ENCODE results near the gene CCDC38. TPM values are rescaled to one million over a fixed set of nuclear protein-coding genes. Genes with fewer than 3 reads are reported as not detected.
A peak's percentile ranks its signal among the peaks of the same experiment; 100 is the strongest.
"Not testable (repeated sequence)": the region's sequence is repeated elsewhere in the genome, so short reads cannot be mapped to it uniquely, and the experiment has no call there.

Gene CCDC38
- total and polyA plus RNA-seq, 4 experiments from 2014 or later, result 0.09 to 1.0 (median 0.23) TPM; not detected in 1

DNA sequence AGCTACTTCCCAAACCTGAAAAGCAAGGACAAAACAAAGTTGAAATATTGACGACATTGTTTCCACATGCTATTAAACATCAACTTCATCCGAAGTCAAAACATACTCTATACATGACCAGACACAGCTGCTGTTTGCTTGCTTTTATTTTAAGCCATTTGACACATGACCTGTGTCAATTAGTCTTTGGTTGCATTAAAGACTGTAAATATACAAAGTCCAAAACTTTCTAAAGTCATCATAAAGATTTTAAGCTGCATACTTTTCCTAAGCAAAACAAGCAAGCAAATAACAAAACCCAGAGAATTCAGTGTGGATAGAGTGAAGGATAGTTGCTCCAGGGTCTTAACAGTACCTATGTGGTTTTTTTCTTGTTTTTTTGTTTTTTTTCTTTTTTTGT is 31.9 kb upstream of the CCDC38 start:
- H3K27me3 ChIP-seq (ENCODE audit: insufficient read depth, low read length), result no peaks in the 10 kb centered on the region
- no peaks in the 10 kb centered on the region for H3K36me3 ChIP-seq (ENCODE audit: insufficient read depth, low read length)
- H3K9me3 ChIP-seq (ENCODE audit: control insufficient read depth in 1 of 2, low read length in 2 of 2), result no peaks in the 10 kb centered on the region
- no peak overlapping the region for H3K4me3 ChIP-seq (ENCODE audit: low read length in 2 of 2)
- intact Hi-C loops (cut with micrococcal nuclease), result no loop called here
- no peaks in the 10 kb centered on the region for H3K4me1 ChIP-seq (ENCODE audit: insufficient read depth, low read length)
- H3K4me3 Mint-ChIP-seq, result no peak overlapping the region
- no peak overlapping the region for H3K27ac ChIP-seq (ENCODE audit: low read depth, low read length)
- ChIA-PET POLR2A (ENCODE audit: partially characterized antibody) (no interaction called here), CTCF (ENCODE audit: partially characterized antibody) (interaction anchor here (1.4 to 1.5 kb wide), 2 partner anchors 24 to 26 kb away, joined by 3 to 5 read pairs; no protein-coding TSS in a partner anchor)
- H3K27me3 Mint-ChIP-seq, result no peaks in the 10 kb centered on the region
- no peaks in the 10 kb centered on the region for H3K9me3 Mint-ChIP-seq
- H3K27ac Mint-ChIP-seq, result peak overlapping the region in 1 of 7 donors; percentile 31
- DNase-seq, result no peak
- H3K36me3 Mint-ChIP-seq, result no peaks in the 10 kb centered on the region
- H3K4me1 Mint-ChIP-seq, result no peaks in the 10 kb centered on the region

DNA sequence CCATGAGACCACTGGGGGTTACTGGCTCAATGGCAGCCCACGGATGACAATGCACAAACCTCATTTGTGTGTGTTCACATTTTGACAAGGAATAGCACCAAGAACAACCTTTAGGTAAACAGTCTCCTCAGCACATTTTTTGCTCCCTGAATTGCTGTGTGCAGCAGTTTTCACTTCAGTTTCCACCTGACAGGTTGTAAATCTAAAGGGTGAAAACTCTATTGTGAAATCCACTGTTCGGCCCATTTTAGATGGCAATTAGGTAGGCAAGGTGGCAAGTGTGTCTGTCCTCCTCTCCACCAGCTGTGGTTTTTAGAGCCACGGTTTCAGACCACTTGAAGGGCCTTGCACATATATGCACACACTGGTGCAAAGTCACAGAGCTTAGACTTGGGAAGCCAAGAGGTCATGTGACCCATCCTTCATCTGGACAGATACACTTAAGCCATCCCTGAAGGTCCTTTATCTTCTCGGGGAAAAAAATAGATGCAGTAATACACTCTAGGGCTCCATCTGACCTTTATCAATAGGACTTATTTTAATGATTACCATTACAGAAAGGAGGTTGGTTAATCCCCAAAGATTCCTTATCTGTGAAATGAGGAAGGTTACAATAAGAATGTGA is 30.5 kb upstream of the CCDC38 start:
- H3K36me3 ChIP-seq (ENCODE audit: insufficient read depth, low read length), result no peaks in the 10 kb centered on the region
- no peak overlapping the region for H3K27ac ChIP-seq (ENCODE audit: low read depth, low read length)
- no peak overlapping the region for H3K4me3 ChIP-seq (ENCODE audit: low read length in 2 of 2)
- CTCF ChIA-PET (ENCODE audit: partially characterized antibody), result interaction anchor here (0.8 to 1.5 kb wide), 2 partner anchors 26 to 27 kb away, joined by 3 read pairs; no protein-coding TSS in a partner anchor
- Mint-ChIP-seq H3K27ac (no peak overlapping the region), H3K4me3 (no peak overlapping the region), H3K9me3 (no peaks in the 10 kb centered on the region), H3K4me1 (no peaks in the 10 kb centered on the region), H3K36me3 (peaks cover 0 to 4% of the 10 kb centered on the region in 2 donors), H3K27me3 (no peaks in the 10 kb centered on the region)
- no peaks in the 10 kb centered on the region for H3K4me1 ChIP-seq (ENCODE audit: insufficient read depth, low read length)
- no peak for DNase-seq
- intact Hi-C loops (cut with micrococcal nuclease), result no loop called here
- H3K9me3 ChIP-seq (ENCODE audit: control insufficient read depth in 1 of 2, low read length in 2 of 2), result no peaks in the 10 kb centered on the region
- H3K27me3 ChIP-seq (ENCODE audit: insufficient read depth, low read length), result no peaks in the 10 kb centered on the region
- POLR2A ChIA-PET (ENCODE audit: partially characterized antibody), result no interaction called here

DNA sequence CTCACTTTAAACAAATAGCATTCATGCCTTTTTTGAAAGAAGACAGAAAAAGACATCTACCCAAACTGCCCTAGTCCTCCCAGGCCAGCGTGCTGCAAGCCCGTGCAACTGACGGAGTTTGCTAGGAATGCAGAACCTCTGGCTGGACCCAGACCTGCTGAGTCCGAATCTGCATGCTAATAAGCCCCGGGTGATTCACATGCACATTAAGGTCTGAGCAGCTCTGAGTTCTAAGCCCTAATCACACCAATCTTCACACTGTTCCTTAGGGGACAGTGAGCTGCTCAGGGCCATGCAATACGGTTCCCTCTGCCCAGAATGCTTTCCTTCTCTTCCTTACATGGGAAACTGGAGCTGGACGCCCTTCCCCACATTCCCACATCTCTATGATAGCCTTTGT is 28.5 kb upstream of the CCDC38 start:
- no peaks in the 10 kb centered on the region for H3K9me3 Mint-ChIP-seq
- peaks cover 5 to 12% of the 10 kb centered on the region in 2 donors for H3K36me3 Mint-ChIP-seq
- no peaks in the 10 kb centered on the region for H3K27me3 Mint-ChIP-seq
- DNase-seq, result no peak
- H3K27ac Mint-ChIP-seq, result no peak overlapping the region
- H3K36me3 ChIP-seq (ENCODE audit: insufficient read depth, low read length), result no peaks in the 10 kb centered on the region
- H3K4me1 Mint-ChIP-seq, result no peaks in the 10 kb centered on the region
- ChIA-PET CTCF (ENCODE audit: partially characterized antibody) (interaction anchor here (1.4 kb wide), 1 partner anchor 28 kb away, joined by 4 read pairs; no protein-coding TSS in a partner anchor), POLR2A (ENCODE audit: partially characterized antibody) (no interaction called here)
- no peak overlapping the region for H3K27ac ChIP-seq (ENCODE audit: low read depth, low read length)
- H3K4me3 ChIP-seq (ENCODE audit: low read length in 2 of 2), result no peak overlapping the region
- intact Hi-C loops (cut with micrococcal nuclease), result no loop called here
- no peaks in the 10 kb centered on the region for H3K27me3 ChIP-seq (ENCODE audit: insufficient read depth, low read length)
- H3K4me3 Mint-ChIP-seq, result no peak overlapping the region
- H3K4me1 ChIP-seq (ENCODE audit: insufficient read depth, low read length), result no peaks in the 10 kb centered on the region
- no peaks in the 10 kb centered on the region for H3K9me3 ChIP-seq (ENCODE audit: control insufficient read depth in 1 of 2, low read length in 2 of 2)

DNA sequence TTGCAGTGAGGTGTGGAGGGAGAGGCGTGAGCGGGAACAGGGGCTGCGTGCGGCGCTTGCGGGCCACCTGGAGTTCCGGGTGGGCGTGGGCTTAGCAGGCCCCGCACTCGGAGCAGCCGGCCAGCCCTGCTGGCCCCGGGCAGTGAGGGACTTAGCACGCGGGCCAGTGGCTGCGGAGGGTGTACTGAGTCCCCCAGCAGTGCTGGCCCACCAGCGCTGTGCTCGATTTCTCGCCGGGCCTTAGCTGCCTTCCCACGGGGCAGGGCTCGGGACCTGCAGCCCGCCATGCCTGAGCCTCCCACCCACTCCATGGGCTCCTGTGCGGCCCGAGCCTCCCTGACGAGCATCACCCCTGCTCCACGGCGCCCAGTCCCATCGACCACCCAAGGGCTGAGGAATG is 26.7 kb upstream of the CCDC38 start:
- peaks cover 5 to 12% of the 10 kb centered on the region in 2 donors for H3K36me3 Mint-ChIP-seq
- H3K27me3 ChIP-seq (ENCODE audit: insufficient read depth, low read length); POLR2A ChIA-PET (ENCODE audit: partially characterized antibody); DNase-seq; H3K27ac ChIP-seq (ENCODE audit: low read depth, low read length); H3K4me3 Mint-ChIP-seq; H3K4me3 ChIP-seq (ENCODE audit: low read length in 2 of 2); H3K9me3 Mint-ChIP-seq; H3K27me3 Mint-ChIP-seq; intact Hi-C loops (cut with micrococcal nuclease); H3K36me3 ChIP-seq (ENCODE audit: insufficient read depth, low read length); H3K9me3 ChIP-seq (ENCODE audit: control insufficient read depth in 1 of 2, low read length in 2 of 2); H3K27ac Mint-ChIP-seq; H3K4me1 Mint-ChIP-seq; H3K4me1 ChIP-seq (ENCODE audit: insufficient read depth, low read length): not testable (repeated sequence)
- CTCF ChIA-PET (ENCODE audit: partially characterized antibody), result interaction anchor here (1.5 kb wide), 1 partner anchor 9 kb away, joined by 3 read pairs; no protein-coding TSS in a partner anchor

DNA sequence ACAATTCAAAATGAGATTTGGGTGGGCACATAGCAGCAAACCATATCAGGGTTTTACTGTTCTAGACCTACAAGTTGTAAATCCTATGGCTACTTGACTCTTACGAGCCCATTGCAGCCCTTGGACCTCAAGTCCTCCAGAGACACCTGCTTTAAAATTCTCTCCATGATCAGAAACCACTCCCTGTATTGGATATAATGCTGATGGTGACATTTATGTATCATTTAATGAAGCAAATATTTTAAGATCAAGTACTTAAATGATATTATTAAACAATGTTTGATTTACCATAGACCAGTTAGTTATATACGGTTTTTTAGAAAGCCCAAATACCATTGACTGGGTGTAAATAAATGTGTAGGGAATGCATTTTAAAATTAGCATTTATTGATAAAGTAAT is 24.9 kb upstream of the CCDC38 start:
- Mint-ChIP-seq H3K4me3 (no peak overlapping the region), H3K4me1 (no peaks in the 10 kb centered on the region), H3K27me3 (no peaks in the 10 kb centered on the region), H3K36me3 (peaks cover 5 to 12% of the 10 kb centered on the region in 2 donors), H3K27ac (no peak overlapping the region), H3K9me3 (no peaks in the 10 kb centered on the region)
- H3K27ac ChIP-seq (ENCODE audit: low read depth, low read length), result no peak overlapping the region
- no peaks in the 10 kb centered on the region for H3K27me3 ChIP-seq (ENCODE audit: insufficient read depth, low read length)
- no peak for DNase-seq
- intact Hi-C loops (cut with micrococcal nuclease), result no loop called here
- CTCF ChIA-PET (ENCODE audit: partially characterized antibody), result interaction anchor here (2.9 kb wide), 1 partner anchor 31 kb away, joined by 9 read pairs; no protein-coding TSS in a partner anchor
- H3K9me3 ChIP-seq (ENCODE audit: control insufficient read depth in 1 of 2, low read length in 2 of 2), result no peaks in the 10 kb centered on the region
- no peak overlapping the region for H3K4me3 ChIP-seq (ENCODE audit: low read length in 2 of 2)
- POLR2A ChIA-PET (ENCODE audit: partially characterized antibody), result no interaction called here
- no peaks in the 10 kb centered on the region for H3K4me1 ChIP-seq (ENCODE audit: insufficient read depth, low read length)
- no peaks in the 10 kb centered on the region for H3K36me3 ChIP-seq (ENCODE audit: insufficient read depth, low read length)

DNA sequence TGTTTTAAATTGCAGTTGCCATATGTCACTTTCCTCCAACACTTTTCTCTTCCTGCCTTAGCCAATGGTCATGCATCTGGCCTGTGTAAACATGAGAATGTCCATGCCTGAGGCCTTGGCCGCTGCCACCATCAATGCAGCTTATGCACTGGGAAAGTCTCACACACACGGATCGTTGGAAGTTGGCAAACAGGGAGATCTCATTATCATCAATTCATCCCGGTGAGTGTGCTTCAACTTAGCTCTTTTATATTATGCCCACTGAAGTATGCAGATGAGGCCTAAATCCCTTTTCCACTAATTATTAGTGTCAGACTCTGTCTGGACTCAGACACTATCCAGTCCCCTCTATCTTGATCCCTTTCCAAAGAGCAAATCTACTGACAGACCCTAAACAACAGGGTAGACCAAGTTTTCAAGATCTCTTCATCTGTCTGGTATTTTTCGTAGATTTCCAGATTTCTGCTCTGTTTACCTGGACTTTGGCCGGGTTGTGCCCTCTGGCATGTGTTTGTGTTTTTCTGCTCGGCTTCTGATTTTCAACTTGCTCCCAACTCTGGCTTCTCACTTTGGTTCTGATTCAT is 24.0 kb upstream of the CCDC38 start:
- no peaks in the 10 kb centered on the region for H3K27me3 Mint-ChIP-seq
- Histone ChIP-seq H3K4me1 (ENCODE audit: insufficient read depth, low read length) (no peaks in the 10 kb centered on the region), H3K27ac (ENCODE audit: low read depth, low read length) (no peak overlapping the region), H3K9me3 (ENCODE audit: control insufficient read depth in 1 of 2, low read length in 2 of 2) (no peaks in the 10 kb centered on the region), H3K27me3 (ENCODE audit: insufficient read depth, low read length) (no peaks in the 10 kb centered on the region), H3K4me3 (ENCODE audit: low read length in 2 of 2) (no peak overlapping the region), H3K36me3 (ENCODE audit: insufficient read depth, low read length) (no peaks in the 10 kb centered on the region)
- intact Hi-C loops (cut with micrococcal nuclease), result no loop called here
- no peak overlapping the region for H3K27ac Mint-ChIP-seq
- ChIA-PET CTCF (ENCODE audit: partially characterized antibody) (interaction anchor here (2.9 kb wide), 1 partner anchor 32 kb away, joined by 9 read pairs; no protein-coding TSS in a partner anchor), POLR2A (ENCODE audit: partially characterized antibody) (no interaction called here)
- DNase-seq, result no peak
- H3K4me3 Mint-ChIP-seq, result no peak overlapping the region
- H3K9me3 Mint-ChIP-seq, result no peaks in the 10 kb centered on the region
- peaks cover 5 to 12% of the 10 kb centered on the region in 2 donors for H3K36me3 Mint-ChIP-seq
- H3K4me1 Mint-ChIP-seq, result no peaks in the 10 kb centered on the region

DNA sequence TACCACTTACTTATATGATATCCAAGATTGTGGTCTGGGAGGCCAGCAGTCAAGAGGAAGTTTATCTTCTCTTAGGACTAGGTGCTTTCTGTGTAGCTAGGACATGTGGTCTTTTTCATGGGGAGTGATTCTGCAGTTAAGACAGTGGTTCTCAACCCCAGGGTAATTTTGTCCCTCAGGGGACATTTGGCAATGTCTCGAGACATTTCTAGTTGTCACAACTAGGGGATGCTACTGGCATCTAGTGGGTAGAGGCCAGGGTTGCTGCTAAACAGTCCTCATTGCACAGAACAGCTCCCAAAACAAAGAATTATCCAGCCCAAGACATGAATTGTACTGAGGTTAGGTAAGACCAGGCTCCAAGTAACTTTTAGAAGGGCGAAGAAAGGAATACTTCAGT is 20.7 kb upstream of the CCDC38 start:
- DNase-seq, result no peak
- ChIA-PET POLR2A (ENCODE audit: partially characterized antibody) (no interaction called here), CTCF (ENCODE audit: partially characterized antibody) (no interaction called here)
- Histone ChIP-seq H3K27ac (ENCODE audit: low read depth, low read length) (no peak overlapping the region), H3K4me1 (ENCODE audit: insufficient read depth, low read length) (no peaks in the 10 kb centered on the region), H3K9me3 (ENCODE audit: control insufficient read depth in 1 of 2, low read length in 2 of 2) (no peaks in the 10 kb centered on the region), H3K27me3 (ENCODE audit: insufficient read depth, low read length) (no peaks in the 10 kb centered on the region), H3K4me3 (ENCODE audit: low read length in 2 of 2) (no peak overlapping the region), H3K36me3 (ENCODE audit: insufficient read depth, low read length) (no peaks in the 10 kb centered on the region)
- Mint-ChIP-seq H3K36me3 (peaks cover 5 to 9% of the 10 kb centered on the region in 2 donors), H3K4me1 (no peaks in the 10 kb centered on the region), H3K27ac (no peak overlapping the region), H3K9me3 (no peaks in the 10 kb centered on the region), H3K4me3 (no peak overlapping the region), H3K27me3 (no peaks in the 10 kb centered on the region)
- intact Hi-C loops (cut with micrococcal nuclease), result no loop called here
